ENCODE results near the gene KRTAP4-16. TPM values are rescaled to one million over a fixed set of nuclear protein-coding genes. Genes with fewer than 3 reads are reported as not detected.

The KRTAP4-16 gene
- total and polyA plus RNA-seq, 2 of the 8 experiments (the other 6 are each of a cell fraction or from before 2014, with no cell fraction given): not detected

GRCh38 chr17:41118721-41119120 is 16.7 kb upstream of the KRTAP4-16 start:
- Histone ChIP-seq H4K5ac (ENCODE audit: insufficient read length, low read depth, low read length) (no peak overlapping the region), H2BK12ac (ENCODE audit: low read depth, low read length) (no peak overlapping the region), H3K79me1 (ENCODE audit: low read depth, low read length) (no peaks in the 10 kb centered on the region), H3K4me3 (ENCODE audit: extremely low read depth in 1 of 4, insufficient read depth in 2 of 4, low read depth in 3 of 4, low read length in 4 of 4) (no peak overlapping the region), H3K9ac (replicated peaks in 1 of 4; ENCODE audit: extremely low read depth in 1 of 4, low read depth in 3 of 4, low read length in 3 of 4) (no peak overlapping the region), H3K18ac (ENCODE audit: extremely low read depth, low read length) (no peak overlapping the region), H3K56ac (replicated peaks; ENCODE audit: insufficient read length, low read depth, low read length) (no peak overlapping the region), H3K9me3 (ENCODE audit: insufficient read depth in 2 of 2, low read depth in 1 of 2, low read length in 1 of 2) (peaks cover 6 to 11% of the 10 kb centered on the region in 2 experiments; a peak in 2 of 4 replicates), H4K91ac (replicated peaks; ENCODE audit: insufficient read length, low read length) (no peak overlapping the region), H4K20me1 (replicated peaks in 1 of 2; ENCODE audit: control insufficient read depth in 1 of 2, insufficient read depth in 2 of 2, low read length in 2 of 2) (no peaks in the 10 kb centered on the region), H3K4me1 (replicated peaks in 1 of 4; ENCODE audit: control insufficient read depth in 3 of 4, insufficient read depth in 4 of 4, low read length in 3 of 4) (no peaks in the 10 kb centered on the region), H2BK15ac (ENCODE audit: low read length) (no peak overlapping the region), H2BK120ac (replicated peaks; ENCODE audit: low read depth, low read length) (no peak overlapping the region), H3K79me2 (ENCODE audit: control insufficient read depth in 1 of 2, insufficient read depth in 2 of 2, low read length in 2 of 2) (no peaks in the 10 kb centered on the region), H3K27me3 (replicated peaks in 1 of 4; ENCODE audit: control insufficient read depth in 3 of 4, extremely low read depth in 1 of 4, insufficient read depth in 3 of 4, low read length in 3 of 4) (no peaks in the 10 kb centered on the region), H2BK5ac (ENCODE audit: low read depth, low read length) (no peak overlapping the region), H2BK20ac (ENCODE audit: low read length) (no peak overlapping the region), H4K8ac (ENCODE audit: extremely low read depth, insufficient read depth, low read length) (no peak overlapping the region), H3K4me2 (ENCODE audit: insufficient read depth in 1 of 2, low read depth in 2 of 2, low read length in 2 of 2) (no peak overlapping the region), H3K36me3 (ENCODE audit: control insufficient read depth in 2 of 4, insufficient read depth in 4 of 4, low read length in 3 of 4) (no peaks in the 10 kb centered on the region; a peak in 1 of 8 replicates), H2AFZ (ENCODE audit: low read length) (no peak overlapping the region), H3K4ac (replicated peaks; ENCODE audit: insufficient read length, low read depth, low read length) (no peak overlapping the region), H3K27ac (ENCODE audit: low read depth, low read length) (no peak overlapping the region), H2AK5ac (ENCODE audit: low read depth, low read length) (no peak overlapping the region), H3K14ac (ENCODE audit: insufficient read length) (no peak overlapping the region), H3K23me2 (ENCODE audit: low read depth, low read length) (no peaks in the 10 kb centered on the region; the same call in 1 of the 2 replicates), H3K23ac (ENCODE audit: insufficient read length) (no peak overlapping the region)
- 90% methylated on average over 4 of the region's 4 CpGs; no CpG with 5 or more reads in 1 of the 2 experiments for WGBS, 2 experiments (ENCODE audit: extremely low coverage in 1 of 2, insufficient coverage in 1 of 2, insufficient read length in 1 of 2, insufficient replicate concordance in 2 of 2, low coverage in 1 of 2, low lambda C conversion rate in 2 of 2, missing lambda C conversion rate in 1 of 2)
- ChIA-PET POLR2A (ENCODE audit: partially characterized antibody) (no interaction called here), CTCF (ENCODE audit: partially characterized antibody) (no interaction called here)
- FAIRE-seq: no peak
- no peak for DNase-seq (ENCODE audit: low read depth in 1 of 2, low spot score in 2 of 2)
- no peak for TF ChIP-seq BACH1 (IDR thresholded peaks at IDR 0.05; ENCODE audit: low read length)
- TF ChIP-seq USF2 (IDR thresholded peaks at IDR 0.05; ENCODE audit: low read length): no peak
- TF ChIP-seq POLR2AphosphoS5 (IDR thresholded peaks at IDR 0.05; ENCODE audit: low read depth, low read length): no peak
- TF ChIP-seq RBBP5 (IDR thresholded peaks at IDR 0.05; ENCODE audit: borderline replicate concordance, low read depth, low read length): no peak
- no peak for TF ChIP-seq SUZ12 (IDR thresholded peaks at IDR 0.05; ENCODE audit: low read length)
- no peak for TF ChIP-seq E2F6 (IDR thresholded peaks at IDR 0.05)
- TF ChIP-seq MAFK (IDR thresholded peaks at IDR 0.05; ENCODE audit: low read depth, low read length): no peak
- TF ChIP-seq BRCA1 (IDR thresholded peaks at IDR 0.05; ENCODE audit: low read depth, low read length): no peak
- TF ChIP-seq SRF (IDR thresholded peaks at IDR 0.05; ENCODE audit: low read depth, low read length): no peak
- TF ChIP-seq ZNF274 (IDR thresholded peaks at IDR 0.05; ENCODE audit: borderline replicate concordance, extremely low read depth, low read length): no peak
